Chondrocyte (in vitro differentiated cells): Measurements from ENCODE around the gene LMF2. TPM values are rescaled to one million over a fixed set of nuclear protein-coding genes. Genes with fewer than 3 reads are reported as not detected.
A peak's percentile ranks its signal among the peaks of the same experiment; 100 is the strongest.

Source experiments
- DNase-seq: peaks from one replicate; pipeline ENCODE4 v3.0.0; 2021; ENCODE audit warnings: mixed read lengths, low spot score
- H3K27ac Mint-ChIP-seq: one replicate; pipeline ENCODE4 v1.8.0; 2021; ENCODE audit warnings: mild to moderate bottlenecking, moderate library complexity, mixed read lengths; ENCODE audit not compliant: unreplicated experiment
- H3K27me3 Mint-ChIP-seq: 2 replicates; pipeline ENCODE4 v1.8.0; 2021; ENCODE audit warnings: low read depth, mixed read lengths
- H3K36me3 Mint-ChIP-seq: 2 replicates; pipeline ENCODE4 v1.8.0; 2021; ENCODE audit warnings: low read depth, mixed read lengths
- H3K4me1 Mint-ChIP-seq: 2 replicates; pipeline ENCODE4 v1.8.0; 2021; ENCODE audit warnings: low read depth, mild to moderate bottlenecking, mixed read lengths
- H3K4me3 Mint-ChIP-seq: one replicate; pipeline ENCODE4 v1.8.0; 2021; ENCODE audit warnings: mild to moderate bottlenecking, moderate library complexity, mixed read lengths; ENCODE audit not compliant: unreplicated experiment
- H3K9me3 Mint-ChIP-seq: 2 replicates; pipeline ENCODE4 v1.8.0; 2021; ENCODE audit warnings: low read depth, mixed read lengths
- total RNA-seq: library from RNA; stranded (reverse); gene quantifications from 3 replicates; pipeline ENCODE4 v1.2.1, GENCODE V29; 2021
- TF ChIP-seq, protein P1 (sequence below): fragments of 200-600 bp; sonication (generic); IDR thresholded peaks from 2 replicates; pipeline ENCODE4 v1.5.0; 2021; ENCODE audit warnings: antibody characterized with exemption, mild to moderate bottlenecking, moderate library complexity

LMF2 gene
- total RNA-seq, 1 donor from 2014 or later = 120 TPM

DNA sequence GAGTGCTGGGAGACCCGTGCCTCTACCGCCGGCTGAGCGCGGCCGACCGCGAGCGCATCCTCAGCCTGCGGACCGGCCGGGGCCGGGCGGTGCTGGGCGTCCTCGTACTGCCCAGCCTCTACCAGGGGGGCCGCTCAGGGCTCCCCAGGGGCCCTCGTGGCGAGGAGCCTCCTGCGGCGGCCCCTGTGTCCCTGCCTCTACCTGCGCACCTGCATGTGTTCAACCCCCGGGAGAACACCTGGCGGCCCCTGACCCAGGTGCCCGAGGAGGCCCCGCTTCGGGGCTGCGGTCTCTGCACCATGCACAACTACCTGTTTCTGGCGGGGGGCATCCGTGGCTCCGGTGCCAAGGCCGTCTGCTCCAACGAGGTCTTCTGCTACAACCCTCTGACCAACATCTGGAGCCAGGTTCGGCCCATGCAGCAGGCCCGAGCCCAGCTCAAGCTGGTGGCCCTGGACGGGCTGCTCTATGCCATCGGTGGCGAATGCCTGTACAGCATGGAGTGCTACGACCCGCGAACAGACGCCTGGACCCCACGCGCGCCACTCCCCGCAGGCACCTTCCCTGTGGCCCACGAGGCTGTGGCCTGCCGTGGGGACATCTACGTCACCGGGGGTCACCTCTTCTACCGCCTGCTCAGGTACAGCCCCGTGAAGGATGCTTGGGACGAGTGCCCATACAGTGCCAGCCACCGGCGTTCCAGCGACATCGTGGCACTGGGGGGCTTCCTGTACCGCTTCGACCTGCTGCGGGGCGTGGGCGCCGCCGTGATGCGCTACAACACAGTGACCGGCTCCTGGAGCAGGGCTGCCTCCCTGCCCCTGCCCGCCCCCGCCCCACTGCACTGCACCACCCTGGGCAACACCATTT lies 41.7 kb upstream of the LMF2 start:
- TF ChIP-seq, protein P1, sequence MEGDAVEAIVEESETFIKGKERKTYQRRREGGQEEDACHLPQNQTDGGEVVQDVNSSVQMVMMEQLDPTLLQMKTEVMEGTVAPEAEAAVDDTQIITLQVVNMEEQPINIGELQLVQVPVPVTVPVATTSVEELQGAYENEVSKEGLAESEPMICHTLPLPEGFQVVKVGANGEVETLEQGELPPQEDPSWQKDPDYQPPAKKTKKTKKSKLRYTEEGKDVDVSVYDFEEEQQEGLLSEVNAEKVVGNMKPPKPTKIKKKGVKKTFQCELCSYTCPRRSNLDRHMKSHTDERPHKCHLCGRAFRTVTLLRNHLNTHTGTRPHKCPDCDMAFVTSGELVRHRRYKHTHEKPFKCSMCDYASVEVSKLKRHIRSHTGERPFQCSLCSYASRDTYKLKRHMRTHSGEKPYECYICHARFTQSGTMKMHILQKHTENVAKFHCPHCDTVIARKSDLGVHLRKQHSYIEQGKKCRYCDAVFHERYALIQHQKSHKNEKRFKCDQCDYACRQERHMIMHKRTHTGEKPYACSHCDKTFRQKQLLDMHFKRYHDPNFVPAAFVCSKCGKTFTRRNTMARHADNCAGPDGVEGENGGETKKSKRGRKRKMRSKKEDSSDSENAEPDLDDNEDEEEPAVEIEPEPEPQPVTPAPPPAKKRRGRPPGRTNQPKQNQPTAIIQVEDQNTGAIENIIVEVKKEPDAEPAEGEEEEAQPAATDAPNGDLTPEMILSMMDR = no peak
- Mint-ChIP-seq H3K27me3 (no peaks in the 10 kb centered on the region), H3K4me3 (no peak overlapping the region), H3K9me3 (no peaks in the 10 kb centered on the region), H3K4me1 (peaks cover 15% of the 10 kb centered on the region), H3K36me3 (peaks cover 2% of the 10 kb centered on the region), H3K27ac (no peak overlapping the region)
- no peak for DNase-seq

DNA sequence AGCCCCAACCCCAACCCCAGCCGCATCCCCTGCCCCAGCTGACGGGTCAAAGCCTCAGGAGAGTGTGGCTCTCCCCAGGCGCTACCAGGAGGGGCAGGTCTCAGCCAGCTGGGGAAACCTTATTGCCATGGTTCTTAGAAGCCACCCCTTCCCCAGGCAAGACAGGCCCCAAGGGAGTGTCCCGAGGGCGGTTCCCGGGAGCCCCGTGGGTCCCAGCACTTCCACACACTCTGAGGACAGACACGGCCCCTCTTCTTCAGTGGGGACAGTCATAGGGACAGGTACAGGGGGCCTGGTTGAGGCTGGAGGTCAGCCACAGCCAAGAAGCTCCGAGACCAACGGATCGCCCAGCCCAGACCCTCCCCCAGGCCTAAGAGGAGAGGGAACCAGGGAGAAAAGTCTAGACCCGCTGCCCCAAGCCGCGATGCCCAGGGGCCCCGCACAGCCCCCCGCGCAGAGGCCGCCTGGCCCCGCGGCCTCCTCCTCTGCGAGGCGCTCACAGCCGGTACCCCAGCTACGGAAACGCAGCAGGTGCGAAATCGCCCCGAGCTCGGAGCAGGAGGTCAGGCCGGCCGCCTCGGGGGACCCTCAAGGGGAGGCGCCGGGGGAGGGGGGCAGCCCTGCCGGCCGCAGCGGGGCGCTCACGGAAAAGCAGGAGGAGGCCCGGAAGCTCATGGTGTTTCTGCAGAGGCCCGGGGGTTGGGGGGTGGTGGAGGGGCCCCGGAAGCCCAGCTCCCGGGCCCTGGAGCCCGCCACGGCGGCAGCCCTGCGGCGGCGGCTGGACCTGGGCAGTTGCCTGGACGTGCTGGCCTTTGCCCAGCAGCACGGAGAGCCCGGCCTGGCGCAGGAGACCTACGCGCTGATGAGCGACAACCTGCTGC lies 40.8 kb upstream of the LMF2 start:
- Mint-ChIP-seq H3K9me3 (no peaks in the 10 kb centered on the region), H3K4me3 (no peak overlapping the region)
- TF ChIP-seq, protein P1 = no peak

DNA sequence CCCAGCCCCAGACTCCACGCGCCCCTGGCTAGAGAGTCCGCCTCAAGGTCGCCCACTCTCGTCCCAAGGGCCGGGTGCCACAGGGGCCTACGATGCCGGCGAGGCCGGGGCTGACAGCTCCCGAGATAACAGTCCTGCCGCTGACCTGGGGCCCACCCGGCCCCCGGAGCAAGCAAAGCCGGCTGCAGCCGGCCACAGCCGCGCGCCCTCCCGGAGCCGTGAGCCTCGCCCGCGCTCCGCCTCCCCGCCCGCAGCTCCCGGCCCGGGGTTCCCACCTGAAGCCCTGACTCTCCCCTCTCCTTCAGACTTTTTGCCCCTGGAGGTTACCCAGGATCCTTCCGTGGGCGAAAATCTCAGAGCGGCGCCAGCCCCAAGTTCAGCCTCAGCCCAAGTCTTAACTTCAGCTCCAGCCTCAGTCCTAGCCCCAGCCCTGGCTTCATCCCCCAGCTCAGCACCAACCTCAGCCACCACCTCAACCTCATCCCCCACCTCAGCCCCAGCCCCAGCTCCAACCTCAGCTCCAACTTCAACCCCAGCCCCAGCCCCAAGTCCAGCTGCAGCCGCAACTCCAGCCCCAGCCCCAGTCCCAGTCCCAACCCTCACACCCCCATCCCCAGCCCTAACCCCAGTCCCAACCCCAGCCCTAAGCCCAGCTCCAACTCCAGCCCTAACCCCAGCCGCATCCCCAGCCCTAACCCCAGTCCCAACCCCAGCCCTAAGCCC lies 39.9 kb upstream of the LMF2 start:
- H3K36me3 Mint-ChIP-seq = peaks cover 2% of the 10 kb centered on the region
- peaks cover 15% of the 10 kb centered on the region for H3K4me1 Mint-ChIP-seq
- H3K27ac Mint-ChIP-seq = peak overlapping the region; percentile 66
- no peak overlapping the region for H3K4me3 Mint-ChIP-seq
- H3K27me3 Mint-ChIP-seq = no peaks in the 10 kb centered on the region
- no peak for DNase-seq
- TF ChIP-seq, protein P1 = no peak
- no peaks in the 10 kb centered on the region for H3K9me3 Mint-ChIP-seq

More for the DNA sequence above, 40.8 kb upstream of the LMF2 start:
- Mint-ChIP-seq H3K36me3 (peaks cover 2% of the 10 kb centered on the region), H3K27ac (no peak overlapping the region), H3K27me3 (no peaks in the 10 kb centered on the region), H3K4me1 (peaks cover 15% of the 10 kb centered on the region)
- no peak for DNase-seq

DNA sequence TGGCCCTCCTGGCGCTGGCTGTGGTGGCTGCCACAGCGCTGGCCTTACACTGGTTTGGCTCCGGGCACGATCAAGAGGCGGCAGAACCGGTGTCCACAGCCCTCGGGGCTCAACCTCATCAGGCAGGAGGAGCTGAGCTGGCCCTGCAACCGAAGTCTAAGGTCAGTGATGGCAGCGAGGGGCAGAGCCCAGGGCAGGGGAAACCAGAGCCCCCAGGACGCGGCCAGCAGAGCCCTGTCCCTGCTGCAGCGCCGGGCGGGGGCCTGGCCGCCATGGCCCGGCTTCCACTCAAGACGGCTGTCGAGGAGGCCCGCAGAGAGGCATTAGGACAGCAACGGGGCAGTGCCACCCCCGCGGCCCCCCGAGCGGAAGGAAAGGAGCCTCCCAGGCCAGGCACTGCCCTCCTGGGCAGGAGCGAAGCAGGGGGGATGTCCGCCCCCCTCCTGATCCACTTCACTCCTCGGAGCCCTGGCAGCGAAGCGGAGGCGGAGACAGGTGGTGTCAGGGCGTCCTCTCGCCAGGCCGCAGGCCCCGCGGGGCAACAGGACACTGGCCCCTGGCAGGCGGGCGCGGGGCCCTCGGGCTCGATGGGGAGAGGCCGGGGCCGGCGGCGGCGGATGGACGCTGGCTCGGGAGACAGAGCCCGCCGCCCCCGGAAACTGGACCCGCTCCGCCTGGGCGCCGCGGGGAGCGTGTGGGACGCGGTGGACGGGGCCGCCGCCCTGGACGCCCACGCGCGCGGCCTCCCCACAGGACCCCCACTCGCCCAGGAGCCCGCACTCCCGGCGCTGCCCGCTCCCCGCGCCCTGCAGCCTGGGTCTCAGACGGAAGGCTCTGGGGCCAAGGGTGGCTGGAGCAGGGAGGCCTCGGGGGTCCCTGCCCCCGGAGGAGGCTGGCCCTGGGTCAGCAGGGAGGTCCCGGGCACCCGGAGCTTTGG lies 39.1 kb upstream of the LMF2 start:
- Mint-ChIP-seq H3K27me3 (no peaks in the 10 kb centered on the region), H3K36me3 (peaks cover 2% of the 10 kb centered on the region), H3K9me3 (no peaks in the 10 kb centered on the region), H3K27ac (peak overlapping the region; percentile 91), H3K4me3 (peak overlapping the region; percentile 6), H3K4me1 (peaks cover 15% of the 10 kb centered on the region)
- DNase-seq = peak; percentile 90
- TF ChIP-seq, protein P1 = no peak
